Measurements from ENCODE around the gene SPI1.

The SPI1 gene

DNA sequence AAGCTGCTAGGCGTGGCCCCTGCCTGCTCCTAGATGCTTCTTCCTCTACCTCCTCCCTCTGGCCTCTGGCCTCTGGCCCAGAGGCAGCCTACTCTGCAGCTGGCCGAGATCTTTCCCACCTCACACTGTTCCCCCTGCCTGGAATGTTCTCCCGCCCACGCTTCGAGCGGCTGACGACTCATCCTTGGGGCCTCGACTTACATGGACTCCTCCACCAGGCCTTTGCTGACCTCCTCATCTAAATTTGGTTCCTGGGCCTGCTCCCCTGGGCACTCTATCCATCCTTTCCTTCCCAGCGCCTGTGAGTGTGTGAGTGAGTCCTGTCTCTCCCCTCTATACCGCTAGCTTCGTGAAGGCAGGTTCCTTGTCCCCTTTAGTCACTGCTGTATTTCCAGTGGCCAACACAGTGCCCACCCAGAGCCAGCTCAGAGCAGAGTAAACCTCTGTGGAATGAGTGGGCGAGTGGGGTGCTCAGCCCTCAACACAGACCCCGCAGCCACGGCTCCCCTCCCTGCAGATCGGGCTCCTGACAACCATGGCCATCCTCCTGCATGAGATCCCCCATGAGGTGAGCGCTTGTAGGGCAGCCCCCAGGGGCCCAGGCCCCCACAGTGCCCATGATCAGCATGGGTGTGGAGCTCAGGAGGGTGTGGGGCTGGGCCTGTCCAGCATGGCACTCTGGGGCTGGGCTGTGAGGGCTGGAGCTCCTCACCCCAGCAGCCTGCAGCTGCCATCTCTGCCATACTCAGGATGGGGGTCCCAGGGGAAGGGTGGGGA, 35.7 kb upstream of the SPI1 start:
- FAIRE-seq (no peak), DNase-seq (ENCODE audit: insufficient read length, low spot score) (no peak)
- TF ChIP-seq POU2F2 (IDR thresholded peaks at IDR 0.05; ENCODE audit: low read depth, low read length), result no peak

DNA sequence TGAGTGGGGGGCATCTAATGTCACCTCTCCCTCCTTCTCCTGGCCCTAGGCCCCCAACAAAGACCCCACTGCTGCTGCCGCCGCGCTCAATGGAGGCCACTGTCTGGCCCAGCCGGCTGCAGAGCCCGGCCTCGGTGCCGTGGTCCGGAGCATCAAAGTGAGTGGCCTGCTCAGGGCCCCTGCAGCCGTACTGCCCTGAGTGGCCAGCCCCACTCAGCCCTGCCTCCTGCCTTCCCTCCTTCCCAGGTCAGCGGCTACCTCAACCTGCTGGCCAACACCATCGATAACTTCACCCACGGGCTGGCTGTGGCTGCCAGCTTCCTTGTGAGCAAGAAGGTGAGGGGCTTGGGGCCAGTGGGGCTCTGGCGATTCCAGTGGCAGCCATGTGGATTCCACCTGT, 35.0 kb upstream of the SPI1 start:
- DNase-seq (ENCODE audit: insufficient read length, low spot score) (no peak), FAIRE-seq (no peak)
- TF ChIP-seq PAX5 (IDR thresholded peaks at IDR 0.05; ENCODE audit: insufficient read depth, low read length, severe bottlenecking), result no peak
- no peak for TF ChIP-seq POLR2A (IDR thresholded peaks at IDR 0.05; ENCODE audit: low read depth, low read length)
- no peak for TF ChIP-seq TAF1 (IDR thresholded peaks at IDR 0.05; ENCODE audit: low read depth, low read length)
- no peak for TF ChIP-seq SPI1 (IDR thresholded peaks at IDR 0.05; ENCODE audit: low read depth, low read length)
- TF ChIP-seq POLR2AphosphoS5 (IDR thresholded peaks at IDR 0.05; ENCODE audit: low read depth, low read length), result no peak
- no peak for TF ChIP-seq POU2F2 (IDR thresholded peaks at IDR 0.05; ENCODE audit: low read depth, low read length)

DNA sequence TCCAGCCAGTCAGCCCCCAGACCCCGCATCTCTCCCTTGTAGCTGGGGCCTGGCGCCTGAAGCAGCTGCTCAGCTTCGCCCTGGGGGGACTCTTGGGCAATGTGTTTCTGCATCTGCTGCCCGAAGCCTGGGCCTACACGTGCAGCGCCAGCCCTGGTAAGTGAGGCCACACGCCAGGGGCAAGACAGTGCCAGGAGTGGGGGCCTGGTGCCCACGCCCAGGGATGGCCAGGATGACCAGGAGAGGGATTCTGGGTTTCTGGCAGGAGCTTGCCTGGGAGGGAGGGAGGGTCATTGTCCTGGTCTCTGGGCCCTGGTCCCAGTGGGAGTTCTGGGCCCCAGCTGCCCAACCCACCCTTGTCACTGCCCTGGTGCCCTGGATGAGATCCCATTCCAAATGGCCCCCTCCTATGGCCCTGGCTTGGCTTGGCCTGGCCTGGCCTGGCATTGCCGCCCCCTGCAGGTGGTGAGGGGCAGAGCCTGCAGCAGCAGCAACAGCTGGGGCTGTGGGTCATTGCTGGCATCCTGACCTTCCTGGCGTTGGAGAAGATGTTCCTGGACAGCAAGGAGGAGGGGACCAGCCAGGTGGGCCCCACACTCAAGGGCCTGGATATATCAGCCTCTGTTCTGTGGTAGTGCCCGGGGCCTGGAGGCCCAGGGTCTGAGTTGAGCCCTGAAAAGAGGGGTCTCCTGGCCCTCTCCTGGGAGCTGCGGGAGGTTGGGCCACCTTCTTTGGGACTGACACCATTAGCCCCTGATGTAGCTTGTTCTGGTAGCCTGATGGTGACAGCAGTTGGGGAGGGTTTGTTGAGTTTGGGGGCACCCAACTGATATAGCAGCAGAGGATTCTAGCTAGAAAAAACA, 33.8 kb upstream of the SPI1 start:
- TF ChIP-seq POLR2A (IDR thresholded peaks at IDR 0.05; ENCODE audit: low read depth, low read length), result no peak
- no peak for TF ChIP-seq POLR2AphosphoS5 (IDR thresholded peaks at IDR 0.05; ENCODE audit: low read depth, low read length)
- TF ChIP-seq SPI1 (IDR thresholded peaks at IDR 0.05; ENCODE audit: low read depth, low read length), result no peak
- FAIRE-seq, result peak; percentile 94
- DNase-seq (ENCODE audit: insufficient read length, low spot score), result no peak

DNA sequence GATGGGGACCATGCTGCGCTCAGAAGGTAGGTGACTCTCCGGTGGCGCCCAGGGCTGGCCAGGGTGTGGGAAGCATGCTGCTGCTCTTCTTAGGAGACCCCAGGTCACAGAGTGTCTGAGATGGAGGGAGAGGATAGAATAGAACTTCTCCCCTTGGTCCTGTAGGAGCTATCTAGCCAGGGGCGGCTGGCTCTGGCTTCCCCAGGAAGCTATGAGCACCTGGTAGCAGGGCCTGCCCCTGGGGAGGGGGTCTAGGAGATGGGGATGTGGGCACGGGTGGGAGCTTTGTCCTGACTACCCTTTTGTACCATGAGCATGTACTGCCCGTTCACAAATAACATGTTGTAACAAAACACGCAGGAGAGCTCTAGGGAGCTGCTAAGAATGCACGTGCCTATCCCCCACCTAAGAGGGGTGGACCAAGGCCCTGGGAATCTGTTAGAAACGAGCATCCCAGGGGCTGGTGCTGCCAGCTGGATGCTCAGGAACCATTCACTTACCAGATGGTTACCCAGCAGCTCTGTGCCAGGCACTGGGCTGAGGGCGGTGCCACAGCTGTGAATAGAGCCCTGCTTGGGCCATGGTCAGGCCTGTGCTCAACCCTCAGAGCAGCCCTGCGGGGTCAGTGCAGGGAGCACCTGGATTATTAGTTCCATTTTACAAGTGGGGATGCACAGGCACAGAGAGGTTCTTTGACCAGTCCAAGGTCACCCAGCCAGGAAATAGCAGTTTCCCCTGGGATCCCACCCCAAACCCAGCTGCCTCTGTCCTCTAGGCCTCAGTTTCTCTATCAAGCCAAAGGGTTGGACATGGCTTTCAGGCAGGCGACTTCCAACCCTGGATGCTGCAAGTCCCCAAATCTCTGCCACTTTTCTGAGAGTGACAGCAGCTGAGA, 32.3 kb upstream of the SPI1 start:
- DNase-seq (ENCODE audit: insufficient read length, low spot score), result no peak
- no peak for TF ChIP-seq POU2F2 (IDR thresholded peaks at IDR 0.05; ENCODE audit: low read depth, low read length)
- no peak for TF ChIP-seq POLR2AphosphoS5 (IDR thresholded peaks at IDR 0.05; ENCODE audit: low read depth, low read length)
- no peak for TF ChIP-seq PAX5 (IDR thresholded peaks at IDR 0.05; ENCODE audit: insufficient read depth, low read length, severe bottlenecking)
- no peak for FAIRE-seq

DNA sequence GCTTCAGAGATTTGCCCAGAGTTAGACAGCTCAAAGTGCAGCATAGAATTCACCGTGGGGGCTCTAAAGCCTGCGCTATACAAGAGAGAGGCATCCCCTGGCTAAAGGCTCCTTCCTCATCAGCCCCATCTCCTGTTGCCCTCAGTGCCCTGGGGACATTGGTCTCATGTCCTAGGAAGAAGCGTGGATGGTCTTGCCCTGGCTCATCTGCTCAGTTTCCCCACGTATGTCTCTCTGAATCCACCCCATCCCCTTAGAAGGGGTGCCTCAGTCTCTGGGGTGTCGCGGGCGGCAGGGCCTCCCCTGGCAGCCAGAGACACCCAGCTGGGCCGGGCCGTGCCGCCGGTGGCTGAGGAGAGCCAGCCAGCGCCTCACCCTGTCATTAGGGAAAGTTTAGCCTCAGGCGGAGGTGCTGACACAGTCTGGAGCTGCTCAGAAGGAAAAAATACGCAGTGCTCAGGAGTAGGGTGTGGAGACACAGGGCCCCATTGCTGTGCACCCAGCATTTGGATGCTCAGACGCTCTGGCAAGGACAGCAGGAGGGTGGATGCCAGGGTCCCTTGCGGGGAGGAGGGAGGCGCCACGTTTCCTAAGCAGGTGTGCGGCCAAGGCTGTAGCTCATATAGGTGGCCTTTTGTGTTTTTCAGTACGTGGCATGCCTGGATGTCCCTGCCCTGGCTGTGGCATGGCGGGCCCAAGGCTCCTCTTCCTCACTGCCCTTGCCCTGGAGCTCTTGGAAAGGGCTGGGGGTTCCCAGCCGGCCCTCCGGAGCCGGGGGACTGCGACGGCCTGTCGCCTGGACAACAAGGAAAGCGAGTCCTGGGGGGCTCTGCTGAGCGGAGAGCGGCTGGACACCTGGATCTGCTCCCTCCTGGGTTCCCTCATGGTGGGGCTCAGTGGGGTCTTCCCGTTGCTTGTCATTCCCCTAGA, 31.4 kb upstream of the SPI1 start:
- TF ChIP-seq POU2F2 (IDR thresholded peaks at IDR 0.05; ENCODE audit: low read depth, low read length) (no peak), SPI1 (IDR thresholded peaks at IDR 0.05; ENCODE audit: low read depth, low read length) (no peak), POLR2AphosphoS5 (IDR thresholded peaks at IDR 0.05; ENCODE audit: low read depth, low read length) (no peak), PAX5 (IDR thresholded peaks at IDR 0.05; ENCODE audit: insufficient read depth, low read length, severe bottlenecking) (no peak)
- FAIRE-seq (no peak), DNase-seq (ENCODE audit: insufficient read length, low spot score) (no peak)

DNA sequence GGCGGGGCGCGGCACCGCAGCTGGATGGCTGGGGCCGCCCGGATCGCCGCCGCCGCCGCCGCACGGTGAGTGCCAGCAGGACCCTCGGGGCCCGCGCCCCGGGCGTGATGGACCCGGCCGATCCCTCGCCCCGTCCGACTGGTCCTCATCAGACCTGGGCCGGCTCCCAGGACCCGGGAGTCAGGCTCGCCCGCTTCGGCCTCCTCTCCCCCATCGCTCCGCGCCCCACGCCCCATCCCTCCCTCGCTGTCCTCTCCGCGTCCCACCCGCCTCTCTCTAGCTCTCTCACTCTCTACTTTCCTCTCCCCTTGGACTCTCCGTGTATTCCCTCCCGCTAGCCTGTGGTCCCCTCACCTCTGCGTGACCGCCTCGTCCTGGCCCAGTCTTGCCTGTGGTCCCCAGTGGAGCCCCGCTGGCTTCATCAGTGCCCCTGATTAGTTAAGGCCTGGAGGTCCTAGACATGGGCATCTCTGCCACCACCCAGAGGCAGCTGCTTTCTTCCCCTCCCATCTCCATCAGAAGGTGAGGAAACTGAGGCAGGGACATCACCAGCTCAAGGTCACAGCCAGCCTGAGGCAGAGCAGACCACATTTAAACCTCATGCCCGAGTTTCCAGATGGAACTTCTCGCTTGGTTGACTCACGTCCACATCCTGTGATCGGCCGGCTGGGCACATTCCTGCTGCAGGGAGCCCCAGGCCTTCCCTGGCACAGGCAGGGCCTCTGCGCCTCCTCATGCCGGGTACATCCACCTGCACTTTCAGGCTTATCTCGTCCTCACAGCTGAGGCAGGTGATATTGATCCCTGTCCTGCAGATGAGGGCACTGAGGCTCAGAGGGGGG, 30.5 kb upstream of the SPI1 start:
- FAIRE-seq, result no peak
- DNase-seq (ENCODE audit: insufficient read length, low spot score), result no peak
- TF ChIP-seq POLR2AphosphoS5 (IDR thresholded peaks at IDR 0.05; ENCODE audit: low read depth, low read length) (no peak), SPI1 (IDR thresholded peaks at IDR 0.05; ENCODE audit: low read depth, low read length) (no peak), POLR2A (IDR thresholded peaks at IDR 0.05; ENCODE audit: low read depth, low read length) (no peak), PAX5 (IDR thresholded peaks at IDR 0.05; ENCODE audit: insufficient read depth, low read length, severe bottlenecking) (no peak), TAF1 (IDR thresholded peaks at IDR 0.05; ENCODE audit: low read depth, low read length) (no peak), POU2F2 (IDR thresholded peaks at IDR 0.05; ENCODE audit: low read depth, low read length) (no peak)

DNA sequence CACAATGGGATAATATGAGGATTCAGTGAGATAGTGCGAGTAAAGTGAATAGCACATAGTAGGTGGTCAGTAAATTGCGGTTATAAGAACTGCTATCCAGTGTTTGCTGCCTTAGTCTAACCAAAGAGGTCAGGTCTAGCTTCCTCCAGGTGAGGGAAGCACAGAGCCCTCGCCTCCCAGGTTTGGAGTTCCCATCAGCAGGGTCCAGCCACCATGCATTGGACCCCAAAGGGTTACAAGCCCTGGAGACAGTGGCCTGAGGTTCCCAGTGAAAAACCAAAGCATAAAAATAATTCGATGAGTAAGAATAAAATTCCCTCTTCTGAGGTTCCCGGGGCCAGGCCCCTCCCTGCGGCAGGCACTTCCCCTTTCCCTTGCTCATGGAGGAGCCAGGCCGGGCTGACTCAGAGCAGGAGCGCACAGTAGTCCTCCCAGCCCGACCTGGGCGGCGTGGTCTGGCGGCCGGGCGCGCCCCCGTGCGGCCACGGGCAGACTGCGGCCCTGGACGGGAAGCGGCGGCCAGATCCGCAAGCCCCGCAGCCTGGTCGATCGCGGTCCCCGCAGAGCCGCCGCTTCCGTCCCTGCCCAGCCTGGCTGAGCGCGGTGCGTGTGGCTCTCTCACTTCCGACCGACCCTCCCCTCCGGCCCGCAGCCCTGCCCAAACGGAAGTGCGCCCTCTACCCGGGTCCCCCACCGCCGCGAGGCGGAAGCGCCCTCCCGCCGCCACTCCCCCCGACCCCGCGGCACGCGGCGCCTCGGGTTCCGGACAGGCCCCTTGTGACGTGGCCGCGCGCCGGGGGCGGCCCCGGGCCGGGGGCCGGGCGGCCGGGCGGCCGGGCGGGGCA, 29.6 kb upstream of the SPI1 start, which contains the start of gene SLC39A13:
SLC39A13 (plus strand) TSS at position 845 of the 845 bp plus-strand sequence. CDS start 1,505 bp downstream, outside the sequence.
- FAIRE-seq, result peak; percentile 96
- TF ChIP-seq POU2F2 (IDR thresholded peaks at IDR 0.05; ENCODE audit: low read depth, low read length), result peak; percentile 51; the same call in 1 of the 2 replicates
- peak; percentile 97 for TF ChIP-seq SPI1 (IDR thresholded peaks at IDR 0.05; ENCODE audit: low read depth, low read length)
- peak; percentile 59 for TF ChIP-seq PAX5 (IDR thresholded peaks at IDR 0.05; ENCODE audit: insufficient read depth, low read length, severe bottlenecking)
- no peak for TF ChIP-seq TAF1 (IDR thresholded peaks at IDR 0.05; ENCODE audit: low read depth, low read length)
- 0 out of 2 replicates have a peak, but pooled peaks have one; percentile 55 for TF ChIP-seq POLR2AphosphoS5 (IDR thresholded peaks at IDR 0.05; ENCODE audit: low read depth, low read length)
- TF ChIP-seq POLR2A (IDR thresholded peaks at IDR 0.05; ENCODE audit: low read depth, low read length), result peak; percentile 55

More for the DNA sequence above, 29.6 kb upstream of the SPI1 start, which contains the start of gene SLC39A13:
- peak; percentile 98 for DNase-seq (ENCODE audit: insufficient read length, low spot score)

Measured in GM12891 (cell line).